ENCODE measurements around the gene TNFRSF18. TPM values are rescaled to one million over a fixed set of nuclear protein-coding genes. Genes with fewer than 3 reads are reported as not detected.
"Not testable (repeated sequence)": the region's sequence is repeated elsewhere in the genome, so short reads cannot be mapped to it uniquely, and the experiment has no call there.

TNFRSF18 gene
- total RNA-seq, 1 donor from 2014 or later = 1.1 TPM

GRCh38 chr1:1179346-1179982 lies 26.9 kb downstream of the TNFRSF18 start:
- DNase-seq (ENCODE audit: low spot score) = no peak

- no peak for DNase-seq (ENCODE audit: low spot score)
Measured at GRCh38 chr1:1178794-1179331, 27.5 kb downstream of the TNFRSF18 start.

GRCh38 chr1:1177452-1178206 lies 28.8 kb downstream of the TNFRSF18 start:
- no peak for DNase-seq (ENCODE audit: low spot score)

DNA sequence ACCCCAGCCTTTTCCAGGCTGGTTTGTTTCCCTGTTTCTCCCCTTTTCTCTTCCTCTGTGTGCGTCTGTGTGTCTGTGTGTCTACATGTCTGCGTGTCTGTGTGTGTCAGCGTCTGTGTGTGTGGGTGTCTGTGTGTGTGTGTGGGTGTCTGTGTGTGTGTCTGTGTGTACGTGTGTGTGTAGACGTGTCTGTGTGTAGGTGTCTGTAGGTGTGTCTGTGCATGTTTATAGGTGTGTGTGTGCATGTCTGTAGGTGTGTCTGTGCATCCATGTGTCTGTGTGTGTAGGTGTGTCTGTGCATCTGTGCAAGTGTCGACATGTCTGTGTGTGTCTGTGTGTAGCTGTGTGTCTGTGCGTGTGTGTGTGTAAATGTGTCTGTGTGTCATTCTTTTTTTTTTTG lies 29.5 kb downstream of the TNFRSF18 start:
- no peak for DNase-seq (ENCODE audit: low spot score)

GRCh38 chr1:1176063-1176761 lies 30.2 kb downstream of the TNFRSF18 start:
- not testable (repeated sequence) for DNase-seq (ENCODE audit: low spot score)

DNA sequence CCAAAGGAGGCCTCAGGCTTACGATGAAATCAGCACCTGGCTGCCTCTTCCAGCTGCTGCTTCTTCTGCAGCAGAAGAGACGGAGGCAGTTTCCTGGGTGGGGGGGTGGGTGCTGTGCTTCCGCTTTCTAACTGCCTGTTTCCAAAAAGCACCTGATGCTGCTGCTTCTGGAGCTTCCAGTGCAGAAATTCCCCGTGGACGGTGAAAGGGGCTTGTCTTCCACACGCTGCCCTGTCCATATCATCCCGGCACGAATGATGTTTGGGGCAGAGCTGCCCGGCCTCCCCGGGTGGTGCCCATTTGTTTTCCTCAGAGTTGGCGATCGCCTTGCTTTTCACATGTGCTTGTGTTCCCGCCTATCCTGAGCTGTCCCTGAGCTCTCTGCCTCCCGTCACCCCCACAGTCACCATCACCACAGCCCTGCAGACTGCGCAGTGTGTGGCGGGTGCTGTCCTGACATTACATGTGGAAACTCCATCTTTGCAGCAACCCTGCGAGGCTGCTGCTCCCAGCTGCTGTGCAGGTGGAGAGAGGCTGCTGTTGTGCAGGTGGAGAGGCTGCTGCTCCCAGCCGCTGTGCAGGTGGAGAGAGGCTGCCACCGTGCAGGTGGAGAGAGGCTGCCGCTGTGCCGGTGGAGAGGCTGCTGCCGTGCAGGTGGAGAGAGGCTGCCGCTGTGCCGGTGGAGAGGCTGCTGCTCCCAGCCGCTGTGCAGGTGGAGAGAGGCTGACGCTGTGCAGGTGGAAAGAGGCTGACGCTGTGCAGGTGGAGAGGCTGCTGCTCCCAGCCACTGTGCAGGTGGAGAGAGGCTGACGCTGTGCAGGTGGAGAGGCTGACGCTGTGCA lies 30.9 kb downstream of the TNFRSF18 start:
- DNase-seq (ENCODE audit: low spot score) = no peak

DNA sequence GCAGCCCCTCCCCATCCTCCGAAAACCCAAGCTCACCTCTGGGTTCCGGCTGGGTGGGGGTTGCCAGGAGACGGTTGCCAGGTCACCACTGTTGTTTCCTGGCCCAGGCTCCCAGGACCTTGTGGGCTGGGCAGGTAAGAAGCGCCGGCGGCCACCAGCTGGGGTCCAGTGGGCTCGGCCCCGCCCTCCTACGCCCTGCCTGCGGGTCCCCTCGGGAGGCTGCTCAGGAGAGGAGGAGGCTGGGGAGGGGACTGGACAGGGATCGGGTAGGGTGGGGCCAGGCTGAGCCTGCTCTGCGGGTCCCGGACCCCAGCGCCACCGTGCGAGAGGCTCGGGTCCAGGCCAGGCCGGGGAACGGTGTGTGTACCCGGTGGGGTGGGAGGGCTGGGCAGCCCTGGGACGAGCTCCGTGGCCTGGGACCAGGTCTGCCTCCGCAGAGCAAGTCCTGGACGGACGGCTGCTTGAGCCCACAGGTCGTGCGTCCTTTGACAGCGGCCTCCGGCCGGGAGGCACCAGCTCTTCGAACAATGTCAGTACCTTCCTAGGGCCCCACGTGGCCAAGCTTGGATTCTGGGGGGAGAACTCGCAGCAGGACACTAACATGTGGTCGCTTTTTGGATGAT lies 32.5 kb downstream of the TNFRSF18 start, which contains the start of gene TTLL10:
TSS of gene TTLL10 (plus strand) at position 88 of the 623 bp plus-strand sequence. CDS start 5,336 bp downstream, outside the sequence.
- DNase-seq (ENCODE audit: low spot score) = no peak

- DNase-seq (ENCODE audit: low spot score) = no peak
Measured at GRCh38 chr1:1173061-1173792, 33.2 kb downstream of the TNFRSF18 start.

GRCh38 chr1:1171546-1172340 lies 34.6 kb downstream of the TNFRSF18 start:
- DNase-seq (ENCODE audit: low spot score) = no peak

- no peak for DNase-seq (ENCODE audit: low spot score)
Measured at GRCh38 chr1:1171161-1171545, 35.2 kb downstream of the TNFRSF18 start.

- DNase-seq (ENCODE audit: low spot score) = no peak
Measured at GRCh38 chr1:1170215-1171091, 35.9 kb downstream of the TNFRSF18 start.

DNA sequence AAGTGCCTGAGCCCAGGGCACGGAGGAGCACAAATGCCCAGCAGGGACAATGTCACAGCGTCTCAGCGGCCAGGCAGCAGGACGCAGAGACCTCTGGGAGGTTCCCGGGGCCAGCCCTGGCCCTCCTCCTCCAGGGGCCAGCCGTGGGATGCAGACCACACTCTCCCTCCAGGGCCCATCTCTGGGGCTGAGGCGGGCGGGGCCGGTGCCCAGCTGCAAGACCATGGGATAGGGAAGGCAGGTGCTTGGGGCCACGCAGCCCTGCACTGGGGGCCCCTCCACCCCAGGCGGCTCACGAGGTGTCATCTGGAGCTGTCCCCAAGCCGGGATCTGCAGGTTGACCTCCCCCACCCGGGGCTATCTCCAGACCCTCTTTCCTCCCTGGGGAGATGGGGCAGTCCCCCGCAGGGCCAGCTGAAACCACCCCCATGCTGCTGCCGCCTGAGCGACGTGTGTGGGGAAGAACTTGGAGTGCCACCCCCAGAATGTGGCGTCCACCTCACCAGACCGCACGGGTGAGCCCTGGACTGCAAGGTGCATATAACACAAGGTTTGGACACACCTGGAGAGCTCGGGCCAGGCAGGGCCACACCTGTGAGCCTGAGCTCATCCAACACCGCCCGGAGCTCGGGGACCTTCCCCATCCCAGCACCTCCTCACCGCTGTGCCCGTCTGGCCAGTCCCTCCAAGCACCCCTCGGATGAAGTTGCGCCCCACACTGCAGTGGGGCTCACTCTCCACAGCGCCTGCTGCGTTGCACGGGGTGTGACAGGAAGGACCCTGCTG lies 36.8 kb downstream of the TNFRSF18 start:
- DNase-seq (ENCODE audit: low spot score) = no peak

DNA sequence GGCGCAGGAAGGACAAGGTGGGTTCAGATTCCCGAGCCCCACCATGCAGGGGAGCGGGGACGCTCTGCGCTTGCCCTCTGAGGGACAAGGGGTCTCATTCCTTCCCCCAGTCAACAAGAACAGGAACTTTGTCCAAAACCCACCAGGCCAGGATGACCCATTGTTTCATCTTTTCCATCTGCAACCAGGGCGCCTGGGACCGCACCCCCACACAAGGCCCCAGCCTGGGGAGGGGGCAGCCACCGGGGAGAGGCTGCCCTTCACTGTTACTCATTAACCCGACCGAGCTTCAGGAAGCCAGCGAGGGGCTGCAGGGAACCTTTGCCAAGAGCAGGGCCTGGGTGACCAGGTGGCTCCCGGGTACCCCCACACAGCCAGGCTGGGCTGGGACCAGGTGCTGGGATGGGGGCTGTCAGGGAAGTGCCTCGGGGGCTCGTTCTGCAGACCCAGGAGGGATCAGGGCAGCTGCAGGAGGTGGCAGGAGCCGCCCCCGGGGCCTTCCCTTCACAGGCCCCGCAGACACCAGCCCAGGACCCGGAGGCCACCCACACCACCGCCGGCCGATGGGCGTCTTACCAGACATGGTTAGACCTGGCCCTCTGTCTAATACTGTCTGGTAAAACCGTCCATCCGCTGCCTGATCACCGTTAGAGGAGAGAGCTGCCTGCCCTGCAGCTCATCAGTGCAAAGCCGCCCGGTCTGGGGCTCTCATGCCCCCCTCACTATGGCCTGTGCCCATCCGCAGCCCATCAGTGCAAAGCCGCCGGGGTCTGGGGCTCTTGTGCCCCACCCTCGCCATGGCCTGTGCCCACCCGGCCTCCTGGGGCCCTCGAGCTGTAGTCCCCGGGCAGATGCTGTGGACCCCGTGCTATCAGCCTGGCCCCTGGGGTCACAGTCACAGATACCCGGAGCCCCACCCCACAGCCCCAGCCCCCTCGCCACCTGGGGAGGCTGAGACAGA lies 37.7 kb downstream of the TNFRSF18 start:
- DNase-seq (ENCODE audit: low spot score) = no peak

GRCh38 chr1:1167841-1168450 lies 38.4 kb downstream of the TNFRSF18 start:
- no peak for DNase-seq (ENCODE audit: low spot score)

DNA sequence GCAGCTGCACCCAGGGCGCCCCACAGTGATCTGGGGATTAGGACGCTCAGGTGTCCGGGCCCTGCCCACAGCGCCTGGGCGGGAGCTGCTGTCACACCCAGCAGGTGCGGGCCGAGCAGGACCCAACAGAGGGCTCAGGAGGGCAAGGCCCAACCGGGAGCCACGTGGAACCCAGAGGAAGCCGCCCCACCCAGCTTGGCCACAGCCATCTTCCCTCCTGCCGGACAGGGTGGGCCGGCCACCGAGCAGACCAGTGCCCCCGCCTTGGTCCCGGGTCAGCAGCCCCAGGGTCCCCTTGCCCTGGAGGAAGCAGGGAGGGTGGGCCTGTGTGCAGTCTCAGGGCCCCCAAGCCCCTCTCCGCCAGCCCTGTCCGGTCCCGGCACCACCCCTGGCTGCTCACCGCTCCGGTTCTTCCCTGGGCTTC lies 39.0 kb downstream of the TNFRSF18 start:
- no peak for DNase-seq (ENCODE audit: low spot score)

Measured in mucosa of gallbladder (tissue), 1 donor.